Neuronal stem cell (in vitro differentiated cells): Measurements from ENCODE around the gene PTPRD.

Experiments
- DNase-seq: peaks from one replicate; pipeline ENCODE4 v3.0.0-alpha.2; 2013; ENCODE audit warnings: low spot score
- H2AFZ ChIP-seq: one replicate; pipeline ENCODE4 v1.6.1; 2013; ENCODE audit warnings: mild to moderate bottlenecking, low read length, inconsistent platforms
- H2AK5ac ChIP-seq: 2 replicates; pipeline ENCODE4 v1.6.1; 2013; ENCODE audit warnings: low read depth, mild to moderate bottlenecking, inconsistent platforms, low read length, moderate library complexity, mixed read lengths
- H2BK120ac ChIP-seq: 2 replicates; pipeline ENCODE4 v1.6.1; 2013; ENCODE audit warnings: low read depth, mild to moderate bottlenecking, inconsistent platforms, low read length, moderate library complexity, mixed read lengths
- H2BK12ac ChIP-seq: one replicate; pipeline ENCODE4 v1.6.1; 2013; ENCODE audit warnings: low read length, inconsistent platforms
- H2BK15ac ChIP-seq: 2 replicates; pipeline ENCODE4 v1.6.1; 2013; ENCODE audit warnings: mild to moderate bottlenecking, low read length, inconsistent platforms, mixed read lengths
- H2BK5ac ChIP-seq: one replicate; pipeline ENCODE4 v1.6.1; 2013; ENCODE audit warnings: inconsistent platforms, mild to moderate bottlenecking, low read length, moderate library complexity
- H3K14ac ChIP-seq: one replicate; pipeline ENCODE4 v1.6.1; 2013; ENCODE audit warnings: low read length, inconsistent platforms
- H3K18ac ChIP-seq: 2 replicates; pipeline ENCODE4 v1.6.1; 2013; ENCODE audit warnings: low read length, inconsistent platforms
- H3K23ac ChIP-seq: 2 replicates; pipeline ENCODE4 v1.6.1; 2013; ENCODE audit warnings: low read depth, mild to moderate bottlenecking, mixed read lengths, low read length, inconsistent platforms; ENCODE audit not compliant: poor library complexity
- H3K27ac ChIP-seq: replicated peaks from 3 replicates; pipeline ENCODE4 v1.5.1; 2013; ENCODE audit warnings: low read length, inconsistent platforms
- H3K27me3 ChIP-seq, 3 experiments: 2 replicates each; pipeline ENCODE4 v1.6.1; 2013; ENCODE audit warnings: low read length in 3 of 3, mild to moderate bottlenecking in 2 of 3, inconsistent platforms in 1 of 3, low read depth in 1 of 3, mixed read lengths in 1 of 3, moderate library complexity in 1 of 3; ENCODE audit not compliant: control insufficient read depth in 3 of 3, insufficient read depth in 3 of 3
- H3K36me3 ChIP-seq, 2 donors: replicated peaks in 1 of 2; 2 replicates each; pipeline ENCODE4 v1.6.1; 2013; ENCODE audit warnings: low read length in 2 of 2; ENCODE audit not compliant: control insufficient read depth in 2 of 2, insufficient read depth in 2 of 2
- H3K4ac ChIP-seq: 2 replicates; pipeline ENCODE4 v1.6.1; 2013; ENCODE audit warnings: inconsistent platforms, mild to moderate bottlenecking, low read length, moderate library complexity
- H3K4me1 ChIP-seq, 2 donors: 1 replicate in 1 of 2; 2 replicates in 1 of 2; pipeline ENCODE4 v1.6.1; 2013; ENCODE audit warnings: low read length in 2 of 2, low read depth in 1 of 2; ENCODE audit not compliant: control insufficient read depth in 2 of 2, insufficient read depth in 1 of 2
- H3K4me2 ChIP-seq: one replicate; pipeline ENCODE4 v1.6.1; 2013; ENCODE audit warnings: mild to moderate bottlenecking, low read length, inconsistent platforms; ENCODE audit not compliant: insufficient read depth, poor library complexity, severe bottlenecking
- H3K4me3 ChIP-seq, 2 donors: 2 replicates each; pipeline ENCODE4 v1.5.1; 2013; ENCODE audit warnings: low read length in 2 of 2, mild to moderate bottlenecking in 2 of 2, inconsistent platforms in 1 of 2, moderate library complexity in 1 of 2
- H3K79me1 ChIP-seq: one replicate; pipeline ENCODE4 v1.6.1; 2013; ENCODE audit warnings: low read depth, mild to moderate bottlenecking, inconsistent platforms, low read length, moderate library complexity
- H3K9ac ChIP-seq: one replicate; pipeline ENCODE4 v1.6.1; 2013; ENCODE audit warnings: mild to moderate bottlenecking, low read depth, low read length, inconsistent platforms; ENCODE audit not compliant: poor library complexity
- H3K9me3 ChIP-seq, 2 donors: replicated peaks in 1 of 2; 2 replicates each; pipeline versions ENCODE3 to v1.6.1; 2013; ENCODE audit warnings: low read length in 2 of 2, mild to moderate bottlenecking in 2 of 2, inconsistent platforms in 1 of 2, low read depth in 1 of 2, mixed read lengths in 1 of 2, moderate library complexity in 1 of 2; ENCODE audit not compliant: control insufficient read depth in 2 of 2, insufficient read depth in 1 of 2
- H4K8ac ChIP-seq: one replicate; pipeline ENCODE4 v1.6.1; 2013; ENCODE audit warnings: low read depth, mild to moderate bottlenecking, inconsistent platforms, low read length, moderate library complexity
- H4K91ac ChIP-seq: one replicate; pipeline ENCODE4 v1.6.1; 2013; ENCODE audit warnings: low read length, low read depth, mild to moderate bottlenecking, inconsistent platforms; ENCODE audit not compliant: poor library complexity
- WGBS, 2 donors: extraction: QIAGEN DNeasy Blood & Tissue Kit; methylation state at CpG; one replicate each; pipeline ENCODE4 v1.1.7; 2013; ENCODE audit warnings: missing lambda C conversion rate in 2 of 2, mixed read lengths in 1 of 2; ENCODE audit not compliant: insufficient read length in 2 of 2, insufficient replicate concordance in 1 of 2; ENCODE audit errors: extremely low coverage in 2 of 2; 5-methylcytosine and 5-hydroxymethylcytosine counted together

The PTPRD gene

GRCh38 chr9:10260501-10260900 is 352.3 kb downstream of the PTPRD start:
- no peaks in the 10 kb centered on the region for H3K36me3 ChIP-seq
- no peak overlapping the region for H2BK5ac ChIP-seq
- no peaks in the 10 kb centered on the region for H3K27me3 ChIP-seq
- WGBS, 2 donors = no CpG with 5 or more reads among the region's 1 CpG
- H2AK5ac ChIP-seq = no peak overlapping the region
- H3K27ac ChIP-seq = no peak overlapping the region
- H3K9me3 ChIP-seq = peaks cover 0 to 2% of the 10 kb centered on the region in 2 donors
- H3K4ac ChIP-seq = no peak overlapping the region
- no peak overlapping the region for H2AFZ ChIP-seq
- H2BK120ac ChIP-seq = no peak overlapping the region
- no peak overlapping the region for H3K18ac ChIP-seq
- no peak overlapping the region for H3K14ac ChIP-seq
- no peak for DNase-seq
- no peaks in the 10 kb centered on the region for H3K79me1 ChIP-seq
- H4K91ac ChIP-seq = no peak overlapping the region
- no peak overlapping the region for H3K9ac ChIP-seq
- H2BK15ac ChIP-seq = no peak overlapping the region
- no peaks in the 10 kb centered on the region for H3K4me1 ChIP-seq
- no peak overlapping the region for H4K8ac ChIP-seq
- no peak overlapping the region for H3K23ac ChIP-seq
- no peak overlapping the region for H3K4me3 ChIP-seq
- H2BK12ac ChIP-seq = no peak overlapping the region
- H3K4me2 ChIP-seq = no peak overlapping the region

GRCh38 chr9:10259668-10260067 is 353.1 kb downstream of the PTPRD start:
- no peak overlapping the region for H4K91ac ChIP-seq
- H3K79me1 ChIP-seq = no peaks in the 10 kb centered on the region
- H3K4ac ChIP-seq = no peak overlapping the region
- H3K4me3 ChIP-seq = no peak overlapping the region
- no peak overlapping the region for H2AFZ ChIP-seq
- no peak overlapping the region for H2AK5ac ChIP-seq
- H2BK120ac ChIP-seq = no peak overlapping the region
- no peak overlapping the region for H4K8ac ChIP-seq
- no peak overlapping the region for H2BK5ac ChIP-seq
- no peak overlapping the region for H3K4me2 ChIP-seq
- H3K36me3 ChIP-seq = no peaks in the 10 kb centered on the region
- no peak overlapping the region for H3K9ac ChIP-seq
- no peak for DNase-seq
- no peak overlapping the region for H3K14ac ChIP-seq
- H3K27me3 ChIP-seq = no peaks in the 10 kb centered on the region
- no peak overlapping the region for H3K23ac ChIP-seq
- H3K9me3 ChIP-seq = peaks cover 0 to 2% of the 10 kb centered on the region in 2 donors
- H2BK12ac ChIP-seq = no peak overlapping the region
- no CpG with 5 or more reads among the region's 4 CpGs for WGBS, 2 donors
- no peaks in the 10 kb centered on the region for H3K4me1 ChIP-seq
- no peak overlapping the region for H2BK15ac ChIP-seq
- no peak overlapping the region for H3K27ac ChIP-seq
- H3K18ac ChIP-seq = no peak overlapping the region

GRCh38 chr9:10255758-10256157 is 357.0 kb downstream of the PTPRD start:
- Histone ChIP-seq H2AFZ (no peak overlapping the region), H3K18ac (no peak overlapping the region), H3K9ac (peak overlapping the region; percentile 21), H2BK12ac (peak overlapping the region; percentile 22), H3K4me2 (no peak overlapping the region), H3K79me1 (no peaks in the 10 kb centered on the region), H2BK15ac (no peak overlapping the region), H3K9me3 (no peaks in the 10 kb centered on the region), H3K4me1 (no peaks in the 10 kb centered on the region), H2AK5ac (no peak overlapping the region), H3K27ac (no peak overlapping the region), H4K91ac (no peak overlapping the region), H3K27me3 (no peaks in the 10 kb centered on the region), H3K4me3 (no peak overlapping the region), H2BK120ac (no peak overlapping the region), H4K8ac (no peak overlapping the region), H3K36me3 (no peaks in the 10 kb centered on the region), H3K23ac (peak overlapping the region; percentile 80), H2BK5ac (no peak overlapping the region), H3K14ac (no peak overlapping the region), H3K4ac (no peak overlapping the region)
- no CpG with 5 or more reads among the region's 4 CpGs for WGBS, 2 donors
- DNase-seq = no peak

- no CpG with 5 or more reads among the region's 3 CpGs for WGBS, 2 donors
- no peak overlapping the region for H3K23ac ChIP-seq
- H4K91ac ChIP-seq = no peak overlapping the region
- H3K9me3 ChIP-seq = no peaks in the 10 kb centered on the region
- H4K8ac ChIP-seq = no peak overlapping the region
- H3K4me2 ChIP-seq = no peak overlapping the region
- no peak overlapping the region for H2BK15ac ChIP-seq
- no peak overlapping the region for H3K4ac ChIP-seq
- no peak overlapping the region for H3K14ac ChIP-seq
- H3K79me1 ChIP-seq = no peaks in the 10 kb centered on the region
- no peak overlapping the region for H3K4me3 ChIP-seq
- H2AK5ac ChIP-seq = no peak overlapping the region
- H2BK5ac ChIP-seq = no peak overlapping the region
- H2BK12ac ChIP-seq = no peak overlapping the region
- no peaks in the 10 kb centered on the region for H3K27me3 ChIP-seq
- H2AFZ ChIP-seq = peak overlapping the region; percentile 53
- H3K27ac ChIP-seq = no peak overlapping the region
- no peak overlapping the region for H3K18ac ChIP-seq
- no peaks in the 10 kb centered on the region for H3K36me3 ChIP-seq
- H3K4me1 ChIP-seq = no peaks in the 10 kb centered on the region
- no peak overlapping the region for H2BK120ac ChIP-seq
- DNase-seq = no peak
- H3K9ac ChIP-seq = no peak overlapping the region
Observed at GRCh38 chr9:10254338-10254737, 358.5 kb downstream of the PTPRD start.
